ENCODE data around the gene SH3BP4. TPM values are rescaled to one million over a fixed set of nuclear protein-coding genes. Genes with fewer than 3 reads are reported as not detected.
A peak's percentile ranks its signal among the peaks of the same experiment; 100 is the strongest.

The SH3BP4 gene
- polyA plus RNA-seq, 1 donor (not counting 4 experiments of a cell fraction or from before 2014, with no cell fraction given) = 50.4 TPM

DNA sequence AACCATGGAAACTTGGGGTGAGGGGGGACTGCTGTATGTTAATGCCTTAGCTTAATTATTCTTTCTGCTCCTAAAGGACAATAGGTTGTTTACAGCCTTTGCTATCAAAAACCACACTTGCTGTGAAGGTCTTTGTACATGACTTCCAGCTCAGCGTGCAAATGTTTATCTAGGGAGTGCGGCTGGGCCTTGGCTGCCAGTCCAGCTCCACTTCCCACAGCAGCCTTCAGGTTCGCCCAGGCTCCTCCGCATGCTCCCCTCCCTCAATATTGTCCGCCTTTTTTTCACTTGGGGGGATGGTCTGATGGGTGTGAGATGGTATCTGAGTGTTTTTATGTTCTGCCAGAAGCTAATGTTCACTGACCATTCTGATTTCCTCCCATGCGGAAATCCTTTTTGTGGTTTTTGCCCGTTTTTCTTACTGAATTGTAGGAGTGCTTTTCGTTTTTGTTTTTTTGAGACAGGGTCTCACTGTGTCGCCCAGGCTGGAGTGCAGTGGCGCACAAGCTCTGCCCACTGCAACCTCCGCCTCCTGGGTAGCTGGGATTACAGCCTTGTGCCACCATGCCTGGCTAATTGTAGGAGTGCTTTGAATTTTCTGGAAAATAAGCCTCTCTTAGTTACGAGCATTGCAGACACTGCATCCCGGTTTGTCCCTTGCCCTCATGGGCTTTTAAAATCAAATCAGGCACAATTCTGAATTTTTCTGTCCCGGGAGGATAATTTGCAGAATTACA is 28.8 kb downstream of the SH3BP4 start:
- FAIRE-seq (no peak), DNase-seq (ENCODE audit: low read depth, low spot score) (no peak)
- TF ChIP-seq, protein P1, sequence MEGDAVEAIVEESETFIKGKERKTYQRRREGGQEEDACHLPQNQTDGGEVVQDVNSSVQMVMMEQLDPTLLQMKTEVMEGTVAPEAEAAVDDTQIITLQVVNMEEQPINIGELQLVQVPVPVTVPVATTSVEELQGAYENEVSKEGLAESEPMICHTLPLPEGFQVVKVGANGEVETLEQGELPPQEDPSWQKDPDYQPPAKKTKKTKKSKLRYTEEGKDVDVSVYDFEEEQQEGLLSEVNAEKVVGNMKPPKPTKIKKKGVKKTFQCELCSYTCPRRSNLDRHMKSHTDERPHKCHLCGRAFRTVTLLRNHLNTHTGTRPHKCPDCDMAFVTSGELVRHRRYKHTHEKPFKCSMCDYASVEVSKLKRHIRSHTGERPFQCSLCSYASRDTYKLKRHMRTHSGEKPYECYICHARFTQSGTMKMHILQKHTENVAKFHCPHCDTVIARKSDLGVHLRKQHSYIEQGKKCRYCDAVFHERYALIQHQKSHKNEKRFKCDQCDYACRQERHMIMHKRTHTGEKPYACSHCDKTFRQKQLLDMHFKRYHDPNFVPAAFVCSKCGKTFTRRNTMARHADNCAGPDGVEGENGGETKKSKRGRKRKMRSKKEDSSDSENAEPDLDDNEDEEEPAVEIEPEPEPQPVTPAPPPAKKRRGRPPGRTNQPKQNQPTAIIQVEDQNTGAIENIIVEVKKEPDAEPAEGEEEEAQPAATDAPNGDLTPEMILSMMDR (optimal IDR thresholded peaks at IDR 0.05 in 1 of 3, IDR thresholded peaks at IDR 0.05 in 1 of 3, conservative IDR thresholded peaks at IDR 0.05 in 1 of 3; ENCODE audit: extremely low read depth in 1 of 3, insufficient read depth in 2 of 3, low read length in 3 of 3) = no peak
- no peak for TF ChIP-seq EZH2 (IDR thresholded peaks at IDR 0.05; ENCODE audit: low read length)
- H3K4me2 ChIP-seq (ENCODE audit: control insufficient read depth, extremely low read depth, insufficient read depth, low read depth, low read length) = no peak overlapping the region
- H3K4me3 ChIP-seq (ENCODE audit: control insufficient read depth in 2 of 3, extremely low read depth in 1 of 3, insufficient read depth in 2 of 3, low read depth in 1 of 3, low read length in 3 of 3) = no peak overlapping the region
- no peak overlapping the region for H3K9ac ChIP-seq (ENCODE audit: control insufficient read depth, extremely low read depth, insufficient read depth, low read length)
- H2AFZ ChIP-seq (ENCODE audit: control insufficient read depth, low read length) = no peak overlapping the region
- no peak overlapping the region for H3K27ac ChIP-seq (ENCODE audit: control insufficient read depth, insufficient read depth, low read length)
- H3K4me1 ChIP-seq (ENCODE audit: control insufficient read depth, extremely low read depth, insufficient read depth, low read length) = peaks cover 30% of the 10 kb centered on the region
- H3K9me1 ChIP-seq (ENCODE audit: control insufficient read depth, extremely low read depth, insufficient read depth, low read length) = peaks cover 7% of the 10 kb centered on the region
- H3K36me3 ChIP-seq (ENCODE audit: control insufficient read depth in 2 of 2, extremely low read depth in 1 of 2, insufficient read depth in 2 of 2, low read length in 2 of 2) = peaks cover 14 to 17% of the 10 kb centered on the region in 2 experiments
- peaks cover 37% of the 10 kb centered on the region for H4K20me1 ChIP-seq (ENCODE audit: control insufficient read depth, extremely low read depth, insufficient read depth, low read length)
- H3K79me2 ChIP-seq (ENCODE audit: control insufficient read depth, insufficient read depth, low read length) = peaks cover 97% of the 10 kb centered on the region
- peaks cover 6% of the 10 kb centered on the region for H3K9me3 ChIP-seq (ENCODE audit: control insufficient read depth, low read depth, low read length)
- no peaks in the 10 kb centered on the region for H3K27me3 ChIP-seq (ENCODE audit: control insufficient read depth, extremely low read depth, insufficient read depth, low read length)
- dilution Hi-C loops (cut with MboI; ENCODE audit: extremely low pct_ligation_motif_present, low sequenced_read_pairs) = no loop called here

DNA sequence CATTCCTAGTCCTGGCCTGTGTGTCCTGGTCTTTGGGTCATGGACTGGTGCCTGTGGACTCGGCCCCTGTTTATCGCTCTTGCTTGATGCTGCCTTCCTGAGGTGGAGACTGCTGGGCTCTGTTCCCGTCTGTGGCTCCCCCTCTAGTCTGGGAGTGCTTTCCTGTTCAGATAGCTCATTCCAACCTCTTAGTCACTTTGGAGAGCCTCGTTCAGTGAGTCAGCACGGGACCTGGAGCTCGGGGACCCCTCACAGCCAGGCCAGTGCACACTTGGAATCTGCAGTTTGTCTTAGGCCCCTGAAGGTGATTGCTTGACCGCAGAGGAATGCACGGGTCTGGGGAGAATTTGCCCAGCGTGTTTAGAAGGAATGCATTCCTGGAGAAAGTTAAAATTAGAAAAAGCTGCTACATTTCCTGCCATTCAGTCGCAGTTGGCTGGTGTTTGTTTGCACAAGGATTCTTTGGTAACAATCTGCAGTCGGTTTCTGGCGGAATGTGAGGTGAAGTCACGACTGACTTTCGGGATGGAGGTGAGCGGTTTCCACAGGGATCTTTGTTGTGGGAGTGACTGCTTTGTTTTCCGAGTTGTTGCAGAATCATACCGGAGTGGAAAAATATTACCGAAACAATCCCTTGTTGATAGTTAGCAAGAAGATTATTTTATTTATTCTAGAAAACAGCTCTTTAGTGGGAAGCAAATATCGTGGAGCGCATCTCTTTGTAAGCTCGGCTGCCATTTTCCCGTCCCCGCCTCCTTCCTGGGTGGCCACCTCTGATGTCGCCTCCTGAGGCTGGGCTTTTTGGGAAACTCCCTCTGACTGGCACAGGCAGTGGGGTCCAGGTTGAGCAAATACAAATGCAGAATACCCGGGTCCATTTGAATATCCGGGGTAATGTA is 29.6 kb downstream of the SH3BP4 start:
- Histone ChIP-seq H3K27me3 (ENCODE audit: control insufficient read depth, extremely low read depth, insufficient read depth, low read length) (no peaks in the 10 kb centered on the region), H3K4me3 (ENCODE audit: control insufficient read depth in 2 of 3, extremely low read depth in 1 of 3, insufficient read depth in 2 of 3, low read depth in 1 of 3, low read length in 3 of 3) (no peak overlapping the region), H4K20me1 (ENCODE audit: control insufficient read depth, extremely low read depth, insufficient read depth, low read length) (peaks cover 33% of the 10 kb centered on the region), H3K4me1 (ENCODE audit: control insufficient read depth, extremely low read depth, insufficient read depth, low read length) (peaks cover 30% of the 10 kb centered on the region), H3K9me1 (ENCODE audit: control insufficient read depth, extremely low read depth, insufficient read depth, low read length) (peaks cover 7% of the 10 kb centered on the region), H3K9ac (ENCODE audit: control insufficient read depth, extremely low read depth, insufficient read depth, low read length) (no peak overlapping the region), H3K27ac (ENCODE audit: control insufficient read depth, insufficient read depth, low read length) (no peak overlapping the region), H3K36me3 (ENCODE audit: control insufficient read depth in 2 of 2, extremely low read depth in 1 of 2, insufficient read depth in 2 of 2, low read length in 2 of 2) (peaks cover 14 to 17% of the 10 kb centered on the region in 2 experiments), H3K79me2 (ENCODE audit: control insufficient read depth, insufficient read depth, low read length) (peaks cover 97% of the 10 kb centered on the region), H2AFZ (ENCODE audit: control insufficient read depth, low read length) (no peak overlapping the region), H3K9me3 (ENCODE audit: control insufficient read depth, low read depth, low read length) (peaks cover 6% of the 10 kb centered on the region), H3K4me2 (ENCODE audit: control insufficient read depth, extremely low read depth, insufficient read depth, low read depth, low read length) (no peak overlapping the region)
- TF ChIP-seq EZH2 (IDR thresholded peaks at IDR 0.05; ENCODE audit: low read length) = no peak
- TF ChIP-seq, protein P1 (optimal IDR thresholded peaks at IDR 0.05 in 1 of 3, IDR thresholded peaks at IDR 0.05 in 1 of 3, conservative IDR thresholded peaks at IDR 0.05 in 1 of 3; ENCODE audit: extremely low read depth in 1 of 3, insufficient read depth in 2 of 3, low read length in 3 of 3) = peak in 1 of 3 experiments; percentile 20
- FAIRE-seq (no peak), DNase-seq (ENCODE audit: low read depth, low spot score) (no peak)
- dilution Hi-C loops (cut with MboI; ENCODE audit: extremely low pct_ligation_motif_present, low sequenced_read_pairs) = no loop called here
